GM23338 (cell line): ENCODE measurements around the gene HDGFL2. TPM values are rescaled to one million over a fixed set of nuclear protein-coding genes. Genes with fewer than 3 reads are reported as not detected.

ENCODE experiments used
- ATAC-seq: fragments of 200-7000 bp; cut with Tn5 transposase; 3 replicates; pipeline ENCODE4 v1.9.1; 2020
- DNase-seq: peaks from one replicate; pipeline ENCODE4 v3.0.0-alpha.2; 2015; ENCODE audit warnings: low spot score
- H2AFZ ChIP-seq: fragments of 200-600 bp; sonication (generic); 2 replicates; pipeline ENCODE4 v1.8.0; 2016; ENCODE audit warnings: antibody characterized with exemption, mild to moderate bottlenecking, moderate library complexity
- H3F3A ChIP-seq: fragments of 200-600 bp; sonication (generic); replicated peaks from 2 replicates; pipeline ENCODE4 v1.8.0; 2017; ENCODE audit warnings: antibody characterized with exemption, mixed run types, low read depth
- H3K27ac ChIP-seq: fragments of 200-600 bp; sonication (generic); 2 replicates; pipeline ENCODE4 v1.6.1; 2016; ENCODE audit warnings: low read depth
- H3K27me3 ChIP-seq: fragments of 200-600 bp; sonication (generic); 2 replicates; pipeline ENCODE4 v1.8.0; 2016; ENCODE audit warnings: mild to moderate bottlenecking, mixed run types, moderate library complexity; ENCODE audit not compliant: insufficient read depth
- H3K36me3 ChIP-seq: fragments of 200-600 bp; sonication (generic); 2 replicates; pipeline ENCODE4 v1.8.0; 2016; ENCODE audit warnings: mild to moderate bottlenecking; ENCODE audit not compliant: insufficient read depth
- H3K4me1 ChIP-seq: fragments of 200-600 bp; sonication (generic); 2 replicates; pipeline ENCODE4 v1.8.0; 2016; ENCODE audit warnings: mild to moderate bottlenecking, moderate library complexity; ENCODE audit not compliant: insufficient read depth
- H3K4me2 ChIP-seq: fragments of 200-600 bp; sonication (generic); 2 replicates; pipeline ENCODE4 v1.7.1; 2017; ENCODE audit warnings: mixed run types
- H3K4me3 ChIP-seq: fragments of 200-600 bp; sonication (generic); 2 replicates; pipeline ENCODE4 v1.6.1; 2016; ENCODE audit warnings: mixed run types
- H3K79me2 ChIP-seq: fragments of 200-600 bp; sonication (generic); replicated peaks from 2 replicates; pipeline ENCODE4 v1.8.0; 2017; ENCODE audit warnings: mild to moderate bottlenecking; ENCODE audit not compliant: insufficient read depth
- H3K9me2 ChIP-seq: fragments of 200-600 bp; sonication (generic); 2 replicates; pipeline ENCODE4 v1.8.0; 2017; ENCODE audit not compliant: insufficient read depth
- H4K20me1 ChIP-seq: fragments of 200-600 bp; sonication (generic); replicated peaks from 2 replicates; pipeline ENCODE4 v1.8.0; 2017; ENCODE audit warnings: mild to moderate bottlenecking; ENCODE audit not compliant: insufficient read depth
- H3K27ac Mint-ChIP-seq: 2 replicates; pipeline ENCODE4 v1.8.0; 2020; ENCODE audit warnings: inconsistent platforms, mild to moderate bottlenecking, moderate library complexity, mixed read lengths
- H3K27me3 Mint-ChIP-seq: 3 replicates; pipeline ENCODE4 v1.8.0; 2022; ENCODE audit warnings: low read depth, mild to moderate bottlenecking, moderate library complexity, mixed read lengths, inconsistent platforms; ENCODE audit not compliant: insufficient read depth, poor library complexity
- H3K36me3 Mint-ChIP-seq: 3 replicates; pipeline ENCODE4 v1.8.0; 2021; ENCODE audit warnings: low read depth, mild to moderate bottlenecking, inconsistent platforms, moderate library complexity, mixed read lengths
- H3K4me1 Mint-ChIP-seq: 3 replicates; pipeline ENCODE4 v1.8.0; 2020; ENCODE audit warnings: mild to moderate bottlenecking, inconsistent platforms, mixed read lengths
- H3K4me3 Mint-ChIP-seq: 3 replicates; pipeline ENCODE4 v1.8.0; 2021; ENCODE audit warnings: moderate library complexity, mild to moderate bottlenecking, inconsistent platforms, mixed read lengths
- H3K9me3 Mint-ChIP-seq: 3 replicates; pipeline ENCODE4 v1.8.0; 2020; ENCODE audit warnings: moderate library complexity, mild to moderate bottlenecking, inconsistent platforms, mixed read lengths
- CTCF ChIP-seq, 2 experiments: fragments of 200-600 bp in 1 of 2; sonication (generic) in 1 of 2; conservative IDR thresholded peaks; 2 replicates each; pipeline versions ENCODE4 v1.5.1 to v1.6.1; 2016 to 2017; ENCODE audit warnings: antibody characterized with exemption in 2 of 2, low read depth in 2 of 2, mild to moderate bottlenecking in 2 of 2, moderate library complexity in 1 of 2
- NANOG ChIP-seq: IDR thresholded peaks from 2 replicates; pipeline ENCODE4 v1.6.1; 2016; ENCODE audit warnings: antibody characterized with exemption, borderline replicate concordance
- REST ChIP-seq: IDR thresholded peaks from one replicate; pipeline ENCODE4 v1.6.1; 2018; ENCODE audit warnings: antibody characterized with exemption; ENCODE audit not compliant: unreplicated experiment
- STAT1 ChIP-seq: IDR thresholded peaks from one replicate; pipeline ENCODE4 v1.6.1; 2016; ENCODE audit warnings: antibody characterized with exemption; ENCODE audit not compliant: unreplicated experiment
- ZNF114 ChIP-seq: fragments of 250-450 bp; sonication (Bioruptor Pico); IDR thresholded peaks from 2 replicates; pipeline ENCODE4 v1.5.0; 2020; ENCODE audit warnings: mild to moderate bottlenecking, moderate library complexity
- ZNF331 ChIP-seq: fragments of 250-450 bp; sonication (Bioruptor Pico); IDR thresholded peaks from 2 replicates; pipeline ENCODE4 v1.5.0; 2020; ENCODE audit warnings: low read depth, mild to moderate bottlenecking, moderate library complexity
- polyA plus RNA-seq: library from polyadenylated mRNA; unstranded; fragments of >200 nt; fragmentation: Nextera tagmentation; extraction: Ambion mirVana; gene quantifications from 2 replicates; pipeline ENCODE4 v1.2.1, GENCODE V29; 2016
- total RNA-seq: library from RNA; depleted of rRNA; stranded (reverse); fragments of >200 nt; shearing (Covaris generic); gene quantifications from 2 replicates; pipeline ENCODE4 v1.2.3, GENCODE V29; 2014
- TF ChIP-seq, protein P1 (sequence below): fragments of 250-450 bp; sonication (Bioruptor Pico); IDR thresholded peaks from 2 replicates; pipeline ENCODE4 v1.5.0; 2020; ENCODE audit warnings: mild to moderate bottlenecking, moderate library complexity

Gene HDGFL2
- total and polyA plus RNA-seq, 2 experiments from 2014 or later, result 64.8 to 113 TPM

DNA sequence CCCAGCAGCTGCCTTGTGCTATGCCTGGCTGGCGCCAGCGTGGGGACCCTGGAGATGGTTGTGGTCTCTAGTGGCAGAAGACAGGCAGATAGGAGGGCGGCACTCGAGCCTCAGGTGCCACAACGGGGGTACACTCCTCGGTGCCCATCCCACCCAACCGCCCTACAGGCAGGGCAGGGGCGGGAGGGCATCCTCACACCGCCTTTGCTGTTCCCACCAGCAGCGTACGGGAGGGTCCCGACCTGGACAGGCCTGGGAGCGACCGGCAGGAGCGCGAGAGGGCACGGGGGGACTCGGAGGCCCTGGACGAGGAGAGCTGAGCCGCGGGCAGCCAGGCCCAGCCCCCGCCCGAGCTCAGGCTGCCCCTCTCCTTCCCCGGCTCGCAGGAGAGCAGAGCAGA, 29.6 kb downstream of the HDGFL2 start:
- no peak for ATAC-seq

More for the DNA sequence above, 29.6 kb downstream of the HDGFL2 start:
- TF ChIP-seq, protein P1, sequence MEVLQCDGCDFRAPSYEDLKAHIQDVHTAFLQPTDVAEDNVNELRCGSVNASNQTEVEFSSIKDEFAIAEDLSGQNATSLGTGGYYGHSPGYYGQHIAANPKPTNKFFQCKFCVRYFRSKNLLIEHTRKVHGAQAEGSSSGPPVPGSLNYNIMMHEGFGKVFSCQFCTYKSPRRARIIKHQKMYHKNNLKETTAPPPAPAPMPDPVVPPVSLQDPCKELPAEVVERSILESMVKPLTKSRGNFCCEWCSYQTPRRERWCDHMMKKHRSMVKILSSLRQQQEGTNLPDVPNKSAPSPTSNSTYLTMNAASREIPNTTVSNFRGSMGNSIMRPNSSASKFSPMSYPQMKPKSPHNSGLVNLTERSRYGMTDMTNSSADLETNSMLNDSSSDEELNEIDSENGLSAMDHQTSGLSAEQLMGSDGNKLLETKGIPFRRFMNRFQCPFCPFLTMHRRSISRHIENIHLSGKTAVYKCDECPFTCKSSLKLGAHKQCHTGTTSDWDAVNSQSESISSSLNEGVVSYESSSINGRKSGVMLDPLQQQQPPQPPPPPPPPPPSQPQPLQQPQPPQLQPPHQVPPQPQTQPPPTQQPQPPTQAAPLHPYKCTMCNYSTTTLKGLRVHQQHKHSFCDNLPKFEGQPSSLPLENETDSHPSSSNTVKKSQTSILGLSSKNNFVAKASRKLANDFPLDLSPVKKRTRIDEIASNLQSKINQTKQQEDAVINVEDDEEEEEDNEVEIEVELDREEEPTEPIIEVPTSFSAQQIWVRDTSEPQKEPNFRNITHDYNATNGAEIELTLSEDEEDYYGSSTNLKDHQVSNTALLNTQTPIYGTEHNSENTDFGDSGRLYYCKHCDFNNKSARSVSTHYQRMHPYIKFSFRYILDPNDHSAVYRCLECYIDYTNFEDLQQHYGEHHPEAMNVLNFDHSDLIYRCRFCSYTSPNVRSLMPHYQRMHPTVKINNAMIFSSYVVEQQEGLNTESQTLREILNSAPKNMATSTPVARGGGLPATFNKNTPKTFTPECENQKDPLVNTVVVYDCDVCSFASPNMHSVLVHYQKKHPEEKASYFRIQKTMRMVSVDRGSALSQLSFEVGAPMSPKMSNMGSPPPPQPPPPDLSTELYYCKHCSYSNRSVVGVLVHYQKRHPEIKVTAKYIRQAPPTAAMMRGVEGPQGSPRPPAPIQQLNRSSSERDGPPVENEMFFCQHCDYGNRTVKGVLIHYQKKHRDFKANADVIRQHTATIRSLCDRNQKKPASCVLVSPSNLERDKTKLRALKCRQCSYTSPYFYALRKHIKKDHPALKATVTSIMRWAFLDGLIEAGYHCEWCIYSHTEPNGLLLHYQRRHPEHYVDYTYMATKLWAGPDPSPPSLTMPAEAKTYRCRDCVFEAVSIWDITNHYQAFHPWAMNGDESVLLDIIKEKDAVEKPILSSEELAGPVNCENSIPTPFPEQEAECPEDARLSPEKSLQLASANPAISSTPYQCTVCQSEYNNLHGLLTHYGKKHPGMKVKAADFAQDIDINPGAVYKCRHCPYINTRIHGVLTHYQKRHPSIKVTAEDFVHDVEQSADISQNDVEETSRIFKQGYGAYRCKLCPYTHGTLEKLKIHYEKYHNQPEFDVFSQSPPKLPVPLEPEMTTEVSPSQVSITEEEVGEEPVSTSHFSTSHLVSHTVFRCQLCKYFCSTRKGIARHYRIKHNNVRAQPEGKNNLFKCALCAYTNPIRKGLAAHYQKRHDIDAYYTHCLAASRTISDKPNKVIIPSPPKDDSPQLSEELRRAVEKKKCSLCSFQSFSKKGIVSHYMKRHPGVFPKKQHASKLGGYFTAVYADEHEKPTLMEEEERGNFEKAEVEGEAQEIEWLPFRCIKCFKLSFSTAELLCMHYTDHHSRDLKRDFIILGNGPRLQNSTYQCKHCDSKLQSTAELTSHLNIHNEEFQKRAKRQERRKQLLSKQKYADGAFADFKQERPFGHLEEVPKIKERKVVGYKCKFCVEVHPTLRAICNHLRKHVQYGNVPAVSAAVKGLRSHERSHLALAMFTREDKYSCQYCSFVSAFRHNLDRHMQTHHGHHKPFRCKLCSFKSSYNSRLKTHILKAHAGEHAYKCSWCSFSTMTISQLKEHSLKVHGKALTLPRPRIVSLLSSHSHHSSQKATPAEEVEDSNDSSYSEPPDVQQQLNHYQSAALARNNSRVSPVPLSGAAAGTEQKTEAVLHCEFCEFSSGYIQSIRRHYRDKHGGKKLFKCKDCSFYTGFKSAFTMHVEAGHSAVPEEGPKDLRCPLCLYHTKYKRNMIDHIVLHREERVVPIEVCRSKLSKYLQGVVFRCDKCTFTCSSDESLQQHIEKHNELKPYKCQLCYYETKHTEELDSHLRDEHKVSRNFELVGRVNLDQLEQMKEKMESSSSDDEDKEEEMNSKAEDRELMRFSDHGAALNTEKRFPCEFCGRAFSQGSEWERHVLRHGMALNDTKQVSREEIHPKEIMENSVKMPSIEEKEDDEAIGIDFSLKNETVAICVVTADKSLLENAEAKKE (CRISPR knock-in tag), result no peak
- TF ChIP-seq REST (no peak), STAT1 (no peak), NANOG (no peak), ZNF331 (no peak), CTCF (conservative IDR thresholded peaks at IDR 0.05; ENCODE audit: low read depth in 2 of 2) (no peak), ZNF114 (CRISPR knock-in tag) (no peak)
- Histone ChIP-seq H3F3A (no peaks in the 10 kb centered on the region), H3K4me3 (no peak overlapping the region), H3K9me2 (no peaks in the 10 kb centered on the region), H3K27ac (no peak overlapping the region), H3K27me3 (no peaks in the 10 kb centered on the region), H3K36me3 (peaks cover 5% of the 10 kb centered on the region; the same call in 1 of the 2 replicates), H3K79me2 (no peaks in the 10 kb centered on the region), H4K20me1 (no peaks in the 10 kb centered on the region; the same call in none of the 2 replicates), H3K4me2 (no peak overlapping the region), H3K4me1 (no peaks in the 10 kb centered on the region), H2AFZ (no peak overlapping the region)
- Mint-ChIP-seq H3K27ac (no peak overlapping the region), H3K4me1 (no peaks in the 10 kb centered on the region), H3K4me3 (no peak overlapping the region), H3K36me3 (peaks cover 26% of the 10 kb centered on the region), H3K27me3 (peaks cover 14% of the 10 kb centered on the region), H3K9me3 (no peaks in the 10 kb centered on the region)
- DNase-seq, result no peak
